Measurements from ENCODE around the gene FADS1.
A peak's percentile ranks its signal among the peaks of the same experiment; 100 is the strongest.

Gene FADS1

GRCh38 chr11:61754534-61755482 is 62.0 kb downstream of the FADS1 start:
- no peak for DNase-seq

- DNase-seq = no peak
These were observed 63.1 kb downstream of the FADS1 start for GRCh38 chr11:61753672-61754071.

GRCh38 chr11:61752925-61753521 is 63.8 kb downstream of the FADS1 start:
- no peak for DNase-seq

GRCh38 chr11:61752117-61752924 is 64.5 kb downstream of the FADS1 start, which contains the start of gene MYRF:
Gene MYRF (plus strand): TSS chr11:61752636. CDS start chr11:61752745, 109 bp downstream.
- peak; percentile 16 for DNase-seq

- DNase-seq = no peak
These were observed 65.4 kb downstream of the FADS1 start for GRCh38 chr11:61751384-61751783.

GRCh38 chr11:61750631-61751273 is 66.1 kb downstream of the FADS1 start:
- no peak for DNase-seq

Measured in NCI-H1105 (cell line).